Measurements from ENCODE around the gene CCBE1.
A peak's percentile ranks its signal among the peaks of the same experiment; 100 is the strongest.

The CCBE1 gene

GRCh38 chr18:59419386-59419785 lies 277.8 kb downstream of the CCBE1 start:
- Mint-ChIP-seq H3K27me3 (peaks cover 54% of the 10 kb centered on the region), H3K4me1 (no peaks in the 10 kb centered on the region), H3K4me3 (no peak overlapping the region), H3K36me3 (no peaks in the 10 kb centered on the region), H3K9me3 (no peaks in the 10 kb centered on the region), H3K27ac (no peak overlapping the region)
- no peak for ATAC-seq

GRCh38 chr18:59416818-59417217 lies 280.4 kb downstream of the CCBE1 start:
- Mint-ChIP-seq H3K4me3 (no peak overlapping the region), H3K4me1 (no peaks in the 10 kb centered on the region), H3K36me3 (no peaks in the 10 kb centered on the region), H3K9me3 (no peaks in the 10 kb centered on the region), H3K27ac (no peak overlapping the region), H3K27me3 (peaks cover 79% of the 10 kb centered on the region)
- ATAC-seq: no peak

- no peaks in the 10 kb centered on the region for H3K4me1 Mint-ChIP-seq
- H3K36me3 Mint-ChIP-seq: no peaks in the 10 kb centered on the region
- H3K27ac Mint-ChIP-seq: no peak overlapping the region
- H3K9me3 Mint-ChIP-seq: no peaks in the 10 kb centered on the region
- peaks cover 68% of the 10 kb centered on the region for H3K27me3 Mint-ChIP-seq
- H3K4me3 Mint-ChIP-seq: no peak overlapping the region
- ATAC-seq: no peak
These were observed 283.0 kb downstream of the CCBE1 start for GRCh38 chr18:59414111-59414653.

GRCh38 chr18:59402432-59403090 lies 294.7 kb downstream of the CCBE1 start:
- no peaks in the 10 kb centered on the region for H3K36me3 Mint-ChIP-seq
- peak; percentile 95 for ATAC-seq
- no peaks in the 10 kb centered on the region for H3K9me3 Mint-ChIP-seq
- H3K27ac Mint-ChIP-seq: no peak overlapping the region
- no peaks in the 10 kb centered on the region for H3K4me1 Mint-ChIP-seq
- H3K4me3 Mint-ChIP-seq: no peak overlapping the region
- H3K27me3 Mint-ChIP-seq: no peaks in the 10 kb centered on the region

- no peaks in the 10 kb centered on the region for H3K9me3 Mint-ChIP-seq
- ATAC-seq: no peak
- H3K4me1 Mint-ChIP-seq: peaks cover 7% of the 10 kb centered on the region
- H3K4me3 Mint-ChIP-seq: no peak overlapping the region
- H3K27me3 Mint-ChIP-seq: peaks cover 12% of the 10 kb centered on the region
- no peak overlapping the region for H3K27ac Mint-ChIP-seq
- H3K36me3 Mint-ChIP-seq: no peaks in the 10 kb centered on the region
These were observed 296.8 kb downstream of the CCBE1 start for GRCh38 chr18:59400407-59400806.

GRCh38 chr18:59395226-59396175 lies 301.7 kb downstream of the CCBE1 start:
- Mint-ChIP-seq H3K9me3 (no peaks in the 10 kb centered on the region), H3K27me3 (peaks cover 30% of the 10 kb centered on the region), H3K27ac (no peak overlapping the region), H3K4me3 (no peak overlapping the region), H3K4me1 (peaks cover 7% of the 10 kb centered on the region), H3K36me3 (no peaks in the 10 kb centered on the region)
- ATAC-seq: peak; percentile 20

GRCh38 chr18:59393381-59393780 lies 303.8 kb downstream of the CCBE1 start:
- Mint-ChIP-seq H3K27ac (no peak overlapping the region), H3K4me1 (peaks cover 7% of the 10 kb centered on the region), H3K27me3 (peaks cover 30% of the 10 kb centered on the region), H3K9me3 (no peaks in the 10 kb centered on the region), H3K4me3 (no peak overlapping the region), H3K36me3 (no peaks in the 10 kb centered on the region)
- no peak for ATAC-seq

GRCh38 chr18:59388817-59389216 lies 308.4 kb downstream of the CCBE1 start:
- Mint-ChIP-seq H3K27me3 (peaks cover 2% of the 10 kb centered on the region), H3K27ac (no peak overlapping the region), H3K4me1 (no peaks in the 10 kb centered on the region), H3K36me3 (no peaks in the 10 kb centered on the region), H3K4me3 (no peak overlapping the region), H3K9me3 (no peaks in the 10 kb centered on the region)
- no peak for ATAC-seq

- Mint-ChIP-seq H3K36me3 (no peaks in the 10 kb centered on the region), H3K9me3 (no peaks in the 10 kb centered on the region), H3K4me3 (no peak overlapping the region), H3K27ac (no peak overlapping the region), H3K27me3 (no peaks in the 10 kb centered on the region), H3K4me1 (no peaks in the 10 kb centered on the region)
- ATAC-seq: no peak
These were observed 309.3 kb downstream of the CCBE1 start for GRCh38 chr18:59387687-59388565.

- Mint-ChIP-seq H3K27me3 (no peaks in the 10 kb centered on the region), H3K36me3 (no peaks in the 10 kb centered on the region), H3K27ac (no peak overlapping the region), H3K4me1 (no peaks in the 10 kb centered on the region), H3K4me3 (no peak overlapping the region), H3K9me3 (no peaks in the 10 kb centered on the region)
- no peak for ATAC-seq
These were observed 310.1 kb downstream of the CCBE1 start for GRCh38 chr18:59386909-59387686.

- Mint-ChIP-seq H3K9me3 (no peaks in the 10 kb centered on the region), H3K36me3 (no peaks in the 10 kb centered on the region), H3K27ac (no peak overlapping the region), H3K4me1 (no peaks in the 10 kb centered on the region), H3K27me3 (peaks cover 4% of the 10 kb centered on the region), H3K4me3 (no peak overlapping the region)
- ATAC-seq: no peak
These were observed 312.0 kb downstream of the CCBE1 start for GRCh38 chr18:59385191-59385590.

- no peaks in the 10 kb centered on the region for H3K4me1 Mint-ChIP-seq
These were observed 313.4 kb downstream of the CCBE1 start for GRCh38 chr18:59383851-59384250.

GRCh38 chr18:59382383-59382782 lies 314.8 kb downstream of the CCBE1 start:
- no peak overlapping the region for H3K4me3 Mint-ChIP-seq
- no peak for ATAC-seq
- no peak overlapping the region for H3K27ac Mint-ChIP-seq
- no peaks in the 10 kb centered on the region for H3K9me3 Mint-ChIP-seq
- H3K4me1 Mint-ChIP-seq: peaks cover 8% of the 10 kb centered on the region
- H3K36me3 Mint-ChIP-seq: no peaks in the 10 kb centered on the region
- H3K27me3 Mint-ChIP-seq: peaks cover 24% of the 10 kb centered on the region

More at GRCh38 chr18:59383851-59384250, 313.4 kb downstream of the CCBE1 start:
- H3K27me3 Mint-ChIP-seq: peaks cover 17% of the 10 kb centered on the region
- no peak overlapping the region for H3K4me3 Mint-ChIP-seq
- H3K36me3 Mint-ChIP-seq: no peaks in the 10 kb centered on the region
- no peak overlapping the region for H3K27ac Mint-ChIP-seq
- H3K9me3 Mint-ChIP-seq: no peaks in the 10 kb centered on the region
- ATAC-seq: no peak

GRCh38 chr18:59381949-59382348 lies 315.3 kb downstream of the CCBE1 start:
- H3K27me3 Mint-ChIP-seq: peaks cover 24% of the 10 kb centered on the region
- peaks cover 13% of the 10 kb centered on the region for H3K4me1 Mint-ChIP-seq
- H3K36me3 Mint-ChIP-seq: no peaks in the 10 kb centered on the region

More at GRCh38 chr18:59381949-59382348, 315.3 kb downstream of the CCBE1 start:
- H3K9me3 Mint-ChIP-seq: no peaks in the 10 kb centered on the region
- H3K27ac Mint-ChIP-seq: no peak overlapping the region
- ATAC-seq: no peak
- no peak overlapping the region for H3K4me3 Mint-ChIP-seq
